Activated T-helper 2 cell treated with anti-CD3 and anti-CD28 coated beads, Interferon-gamma antibody, Interleukin-2, Interleukin-4, amounts not matched to agents 10 μg/mL and 5 μg/mL and 100 μg/mL, durations not matched to agents 14 hours and 24 hours and 36 hours (primary cell): ENCODE results near the gene CYP46A1. TPM values are rescaled to one million over a fixed set of nuclear protein-coding genes. Genes with fewer than 3 reads are reported as not detected.

Source experiments
- DNase-seq: peaks from one replicate; pipeline ENCODE4 v3.0.0; 2021; ENCODE audit warnings: low spot score
- H3K27ac Mint-ChIP-seq: one replicate; pipeline ENCODE4 v1.8.0; 2021; ENCODE audit warnings: mixed read lengths
- H3K27me3 Mint-ChIP-seq: one replicate; pipeline ENCODE4 v1.8.0; 2021; ENCODE audit warnings: low read depth, mixed read lengths
- H3K36me3 Mint-ChIP-seq: one replicate; pipeline ENCODE4 v1.8.0; 2021; ENCODE audit warnings: low read depth, mixed read lengths
- H3K4me1 Mint-ChIP-seq: one replicate; pipeline ENCODE4 v1.8.0; 2021; ENCODE audit warnings: low read depth, mixed read lengths
- H3K4me3 Mint-ChIP-seq: one replicate; pipeline ENCODE4 v1.8.0; 2021; ENCODE audit warnings: low read depth, mild to moderate bottlenecking, moderate library complexity, mixed read lengths
- H3K9me3 Mint-ChIP-seq: one replicate; pipeline ENCODE4 v1.8.0; 2021; ENCODE audit warnings: mixed read lengths
- intact Hi-C: fragments of 100-400 bp; cut with micrococcal nuclease; formaldehyde crosslinking; loops from one replicate; pipeline ENCODE4 v1.15.1; 2023
- total RNA-seq: library from RNA; stranded (reverse); gene quantifications from 2 replicates; pipeline ENCODE4 v1.2.3, GENCODE V29; 2022

Gene CYP46A1
- total RNA-seq, 1 donor from 2014 or later = not detected

- Mint-ChIP-seq H3K4me3 (no peak overlapping the region), H3K4me1 (peaks cover 2% of the 10 kb centered on the region), H3K36me3 (no peaks in the 10 kb centered on the region), H3K27me3 (peaks cover 40% of the 10 kb centered on the region), H3K27ac (no peak overlapping the region), H3K9me3 (no peaks in the 10 kb centered on the region)
- peak; percentile 4 for DNase-seq
- intact Hi-C loops = no loop called here
Observed at GRCh38 chr14:99688629-99689028, 4.5 kb downstream of the CYP46A1 start.

GRCh38 chr14:99689266-99690236 lies 5.5 kb downstream of the CYP46A1 start:
- intact Hi-C loops = no loop called here
- H3K27me3 Mint-ChIP-seq = peaks cover 45% of the 10 kb centered on the region
- DNase-seq = peak; percentile 2

GRCh38 chr14:99690636-99691035 lies 6.5 kb downstream of the CYP46A1 start:
- Mint-ChIP-seq H3K9me3 (no peaks in the 10 kb centered on the region), H3K36me3 (no peaks in the 10 kb centered on the region), H3K4me3 (no peak overlapping the region), H3K27me3 (peaks cover 42% of the 10 kb centered on the region), H3K27ac (no peak overlapping the region), H3K4me1 (peaks cover 2% of the 10 kb centered on the region)
- intact Hi-C loops = no loop called here
- no peak for DNase-seq

More at GRCh38 chr14:99689266-99690236, 5.5 kb downstream of the CYP46A1 start:
- Mint-ChIP-seq H3K4me3 (no peak overlapping the region), H3K27ac (no peak overlapping the region), H3K4me1 (peaks cover 2% of the 10 kb centered on the region), H3K9me3 (no peaks in the 10 kb centered on the region), H3K36me3 (no peaks in the 10 kb centered on the region)

GRCh38 chr14:99691111-99691885 lies 7.2 kb downstream of the CYP46A1 start:
- no peaks in the 10 kb centered on the region for H3K36me3 Mint-ChIP-seq
- no peak overlapping the region for H3K27ac Mint-ChIP-seq
- no peaks in the 10 kb centered on the region for H3K9me3 Mint-ChIP-seq
- no peak for DNase-seq
- intact Hi-C loops = no loop called here
- H3K4me3 Mint-ChIP-seq = no peak overlapping the region
- peaks cover 2% of the 10 kb centered on the region for H3K4me1 Mint-ChIP-seq
- peaks cover 40% of the 10 kb centered on the region for H3K27me3 Mint-ChIP-seq

- peaks cover 33% of the 10 kb centered on the region for H3K27me3 Mint-ChIP-seq
- H3K27ac Mint-ChIP-seq = no peak overlapping the region
- no peaks in the 10 kb centered on the region for H3K36me3 Mint-ChIP-seq
- no peak overlapping the region for H3K4me3 Mint-ChIP-seq
- DNase-seq = no peak
- intact Hi-C loops = no loop called here
- H3K4me1 Mint-ChIP-seq = peaks cover under 1% of the 10 kb centered on the region
- no peaks in the 10 kb centered on the region for H3K9me3 Mint-ChIP-seq
Observed at GRCh38 chr14:99693918-99694317, 9.8 kb downstream of the CYP46A1 start.

- Mint-ChIP-seq H3K27ac (no peak overlapping the region), H3K4me3 (no peak overlapping the region), H3K4me1 (peaks cover 4% of the 10 kb centered on the region), H3K27me3 (peaks cover 23% of the 10 kb centered on the region), H3K9me3 (peaks cover under 1% of the 10 kb centered on the region), H3K36me3 (no peaks in the 10 kb centered on the region)
- no peak for DNase-seq
- intact Hi-C loops = no loop called here
Observed at GRCh38 chr14:99696929-99697328, 12.8 kb downstream of the CYP46A1 start.

GRCh38 chr14:99698236-99698635 lies 14.1 kb downstream of the CYP46A1 start:
- Mint-ChIP-seq H3K9me3 (peaks cover 12% of the 10 kb centered on the region), H3K4me3 (no peak overlapping the region), H3K36me3 (no peaks in the 10 kb centered on the region), H3K4me1 (peaks cover 4% of the 10 kb centered on the region), H3K27me3 (peaks cover 23% of the 10 kb centered on the region), H3K27ac (no peak overlapping the region)
- intact Hi-C loops = no loop called here
- no peak for DNase-seq

- Mint-ChIP-seq H3K27me3 (peaks cover 23% of the 10 kb centered on the region), H3K27ac (no peak overlapping the region), H3K9me3 (peaks cover 16% of the 10 kb centered on the region), H3K4me1 (peaks cover 4% of the 10 kb centered on the region), H3K4me3 (no peak overlapping the region), H3K36me3 (no peaks in the 10 kb centered on the region)
- no peak for DNase-seq
- intact Hi-C loops = no loop called here
Observed at GRCh38 chr14:99698642-99699041, 14.5 kb downstream of the CYP46A1 start.

GRCh38 chr14:99699085-99699760 lies 15.1 kb downstream of the CYP46A1 start:
- H3K27me3 Mint-ChIP-seq = peaks cover 20% of the 10 kb centered on the region
- no peaks in the 10 kb centered on the region for H3K36me3 Mint-ChIP-seq
- no peak overlapping the region for H3K4me3 Mint-ChIP-seq
- DNase-seq = no peak
- H3K4me1 Mint-ChIP-seq = peaks cover 4% of the 10 kb centered on the region
- intact Hi-C loops = no loop called here
- H3K9me3 Mint-ChIP-seq = peaks cover 19% of the 10 kb centered on the region
- no peak overlapping the region for H3K27ac Mint-ChIP-seq

- no peak for DNase-seq
- intact Hi-C loops = no loop called here
- Mint-ChIP-seq H3K27me3 (peaks cover 15% of the 10 kb centered on the region), H3K9me3 (peaks cover 24% of the 10 kb centered on the region), H3K4me1 (peaks cover 4% of the 10 kb centered on the region), H3K4me3 (no peak overlapping the region), H3K36me3 (no peaks in the 10 kb centered on the region), H3K27ac (no peak overlapping the region)
Observed at GRCh38 chr14:99699861-99700260, 15.8 kb downstream of the CYP46A1 start.

GRCh38 chr14:99700379-99700778 lies 16.3 kb downstream of the CYP46A1 start:
- peaks cover 13% of the 10 kb centered on the region for H3K27me3 Mint-ChIP-seq
- intact Hi-C loops = no loop called here
- no peaks in the 10 kb centered on the region for H3K36me3 Mint-ChIP-seq
- H3K9me3 Mint-ChIP-seq = peaks cover 24% of the 10 kb centered on the region
- H3K27ac Mint-ChIP-seq = no peak overlapping the region
- H3K4me3 Mint-ChIP-seq = no peak overlapping the region
- DNase-seq = no peak
- peaks cover 4% of the 10 kb centered on the region for H3K4me1 Mint-ChIP-seq

DNA sequence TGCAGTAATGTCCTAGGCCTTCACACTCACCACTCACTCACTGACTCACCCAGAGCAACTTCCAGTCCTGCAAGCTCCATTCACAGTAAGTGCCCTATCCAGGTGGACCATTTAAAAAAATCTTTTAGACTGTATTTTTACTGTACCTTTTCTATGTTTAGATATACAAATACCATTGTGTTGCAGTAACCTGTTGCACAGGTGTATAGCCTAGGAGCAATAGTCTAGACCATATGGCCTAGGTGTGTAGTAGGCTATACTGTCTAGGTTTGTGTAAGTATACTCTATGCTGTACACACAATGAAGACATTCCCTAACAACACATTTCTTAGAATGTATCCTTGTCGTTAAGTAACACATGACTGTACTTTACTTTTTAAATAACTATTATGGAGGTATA lies 17.2 kb downstream of the CYP46A1 start:
- Mint-ChIP-seq H3K27me3 (peaks cover 9% of the 10 kb centered on the region), H3K4me3 (no peak overlapping the region), H3K36me3 (no peaks in the 10 kb centered on the region), H3K27ac (no peak overlapping the region), H3K4me1 (peaks cover 4% of the 10 kb centered on the region), H3K9me3 (peaks cover 24% of the 10 kb centered on the region)
- intact Hi-C loops = no loop called here
- no peak for DNase-seq
